ENCODE results near the gene EIF4G3.

DNA sequence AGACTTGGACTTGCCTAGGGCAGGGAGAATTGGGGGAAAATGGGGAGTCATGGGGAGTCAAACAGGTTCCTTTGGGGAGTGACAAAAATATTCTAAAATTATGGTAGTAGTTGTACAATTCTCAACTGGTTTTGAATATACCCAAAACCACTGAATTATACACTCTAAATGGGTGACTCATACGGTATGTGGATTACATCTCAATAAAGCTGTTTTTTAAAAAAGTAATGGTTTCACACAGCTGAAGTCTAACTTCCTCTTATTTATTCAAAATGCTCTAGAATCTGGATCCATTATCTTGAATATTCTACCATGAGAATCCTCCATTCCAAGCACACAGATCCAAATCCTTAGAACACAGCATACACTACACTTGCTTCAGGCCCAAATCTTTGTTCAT is 11.1 kb downstream of the EIF4G3 start:
- no peak for TF ChIP-seq POLR2AphosphoS5 (IDR thresholded peaks at IDR 0.05)
- TF ChIP-seq, protein P1, sequence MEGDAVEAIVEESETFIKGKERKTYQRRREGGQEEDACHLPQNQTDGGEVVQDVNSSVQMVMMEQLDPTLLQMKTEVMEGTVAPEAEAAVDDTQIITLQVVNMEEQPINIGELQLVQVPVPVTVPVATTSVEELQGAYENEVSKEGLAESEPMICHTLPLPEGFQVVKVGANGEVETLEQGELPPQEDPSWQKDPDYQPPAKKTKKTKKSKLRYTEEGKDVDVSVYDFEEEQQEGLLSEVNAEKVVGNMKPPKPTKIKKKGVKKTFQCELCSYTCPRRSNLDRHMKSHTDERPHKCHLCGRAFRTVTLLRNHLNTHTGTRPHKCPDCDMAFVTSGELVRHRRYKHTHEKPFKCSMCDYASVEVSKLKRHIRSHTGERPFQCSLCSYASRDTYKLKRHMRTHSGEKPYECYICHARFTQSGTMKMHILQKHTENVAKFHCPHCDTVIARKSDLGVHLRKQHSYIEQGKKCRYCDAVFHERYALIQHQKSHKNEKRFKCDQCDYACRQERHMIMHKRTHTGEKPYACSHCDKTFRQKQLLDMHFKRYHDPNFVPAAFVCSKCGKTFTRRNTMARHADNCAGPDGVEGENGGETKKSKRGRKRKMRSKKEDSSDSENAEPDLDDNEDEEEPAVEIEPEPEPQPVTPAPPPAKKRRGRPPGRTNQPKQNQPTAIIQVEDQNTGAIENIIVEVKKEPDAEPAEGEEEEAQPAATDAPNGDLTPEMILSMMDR (IDR thresholded peaks at IDR 0.05): no peak
- no peak for TF ChIP-seq EP300 (IDR thresholded peaks at IDR 0.05)
- TF ChIP-seq POLR2A (IDR thresholded peaks at IDR 0.05): no peak

Measured in gastroesophageal sphincter (tissue), 3 donors.